WTC11 (cell line): ENCODE measurements around the gene ADGRF1.

Experiments
- CREB1 ChIP-seq: sonication (generic); formaldehyde crosslinking; IDR thresholded peaks from 2 replicates; pipeline ENCODE4 v1.8.0; 2023; ENCODE audit warnings: mild to moderate bottlenecking, missing genetic modification reagents
- E2F1 ChIP-seq: sonication (generic); formaldehyde crosslinking; IDR thresholded peaks from 2 replicates; pipeline ENCODE4 v1.8.0; 2022; ENCODE audit warnings: mild to moderate bottlenecking, missing genetic modification reagents
- ETV6 ChIP-seq: sonication (generic); formaldehyde crosslinking; IDR thresholded peaks from 2 replicates; pipeline ENCODE4 v1.8.1; 2022; ENCODE audit warnings: mild to moderate bottlenecking, missing genetic modification reagents
- KAT7 ChIP-seq: sonication (generic); formaldehyde crosslinking; IDR thresholded peaks from 2 replicates; pipeline ENCODE4 v1.8.1; 2023; ENCODE audit warnings: missing genetic modification reagents, mild to moderate bottlenecking, borderline replicate concordance
- NR1H2 ChIP-seq: sonication (generic); formaldehyde crosslinking; IDR thresholded peaks from 2 replicates; pipeline ENCODE4 v1.9.0; 2021; ENCODE audit warnings: mild to moderate bottlenecking, moderate library complexity, missing genetic modification reagents
- NR3C1 ChIP-seq: sonication (generic); formaldehyde crosslinking; conservative IDR thresholded peaks from 2 replicates; pipeline ENCODE4 v1.8.1; 2023; ENCODE audit warnings: low read depth, mild to moderate bottlenecking, missing genetic modification reagents
- TEAD1 ChIP-seq: sonication (generic); formaldehyde crosslinking; IDR thresholded peaks from 2 replicates; pipeline ENCODE4 v1.8.0; 2022; ENCODE audit warnings: mild to moderate bottlenecking, missing genetic modification reagents
- USF2 ChIP-seq: sonication (generic); formaldehyde crosslinking; IDR thresholded peaks from 2 replicates; pipeline ENCODE4 v1.8.1; 2023; ENCODE audit warnings: mild to moderate bottlenecking, missing genetic modification reagents, moderate library complexity
- ZNF232 ChIP-seq: sonication (generic); formaldehyde crosslinking; IDR thresholded peaks from 2 replicates; pipeline ENCODE4 v1.8.0; 2022; ENCODE audit warnings: mild to moderate bottlenecking, missing genetic modification reagents
- TF ChIP-seq, protein P1 (sequence below): fragments of 200-600 bp; IDR thresholded peaks from 2 replicates; pipeline ENCODE4 v1.8.0; 2022; ENCODE audit warnings: antibody characterized with exemption

- no peak for TF ChIP-seq TEAD1 (CRISPR knock-in tag)
- TF ChIP-seq NR3C1 (CRISPR knock-in tag) = no peak
- TF ChIP-seq, protein P1, sequence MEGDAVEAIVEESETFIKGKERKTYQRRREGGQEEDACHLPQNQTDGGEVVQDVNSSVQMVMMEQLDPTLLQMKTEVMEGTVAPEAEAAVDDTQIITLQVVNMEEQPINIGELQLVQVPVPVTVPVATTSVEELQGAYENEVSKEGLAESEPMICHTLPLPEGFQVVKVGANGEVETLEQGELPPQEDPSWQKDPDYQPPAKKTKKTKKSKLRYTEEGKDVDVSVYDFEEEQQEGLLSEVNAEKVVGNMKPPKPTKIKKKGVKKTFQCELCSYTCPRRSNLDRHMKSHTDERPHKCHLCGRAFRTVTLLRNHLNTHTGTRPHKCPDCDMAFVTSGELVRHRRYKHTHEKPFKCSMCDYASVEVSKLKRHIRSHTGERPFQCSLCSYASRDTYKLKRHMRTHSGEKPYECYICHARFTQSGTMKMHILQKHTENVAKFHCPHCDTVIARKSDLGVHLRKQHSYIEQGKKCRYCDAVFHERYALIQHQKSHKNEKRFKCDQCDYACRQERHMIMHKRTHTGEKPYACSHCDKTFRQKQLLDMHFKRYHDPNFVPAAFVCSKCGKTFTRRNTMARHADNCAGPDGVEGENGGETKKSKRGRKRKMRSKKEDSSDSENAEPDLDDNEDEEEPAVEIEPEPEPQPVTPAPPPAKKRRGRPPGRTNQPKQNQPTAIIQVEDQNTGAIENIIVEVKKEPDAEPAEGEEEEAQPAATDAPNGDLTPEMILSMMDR = no peak
- TF ChIP-seq ZNF232 (CRISPR knock-in tag) = no peak
- no peak for TF ChIP-seq CREB1 (CRISPR knock-in tag)
- TF ChIP-seq NR1H2 = no peak
- TF ChIP-seq USF2 (CRISPR knock-in tag) = no peak
- no peak for TF ChIP-seq ETV6 (CRISPR knock-in tag)
- no peak for TF ChIP-seq E2F1 (CRISPR knock-in tag)
- no peak for TF ChIP-seq KAT7 (CRISPR knock-in tag)
Observed at GRCh38 chr6:46967826-46968349, 74.2 kb downstream of the ADGRF1 start.
